ENCODE measurements around the gene BPIFB1. TPM values are rescaled to one million over a fixed set of nuclear protein-coding genes. Genes with fewer than 3 reads are reported as not detected.

The BPIFB1 gene
- total RNA-seq, 3 donors from 2014 or later: 0.66 to 1.0 TPM; not detected in 1

DNA sequence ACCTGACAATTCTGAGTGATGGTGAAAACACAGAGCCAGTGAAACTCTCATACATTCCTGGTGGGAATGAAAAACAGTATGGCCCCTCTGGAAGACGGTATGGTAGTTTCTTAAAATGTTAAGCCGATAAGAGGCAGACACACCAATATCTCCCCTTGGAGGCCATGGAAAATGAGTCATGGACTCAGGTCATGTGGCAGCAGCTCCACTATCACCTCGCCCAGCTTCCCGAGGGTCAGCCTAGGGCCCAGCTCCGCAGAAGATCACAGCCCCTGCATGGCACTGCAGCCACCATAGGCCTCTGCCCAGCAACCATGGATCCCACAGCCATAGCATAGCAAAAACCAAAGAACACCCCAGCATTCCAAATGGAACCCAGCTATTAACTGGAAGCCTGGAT lies 25.8 kb upstream of the BPIFB1 start:
- no peak overlapping the region for H3K27ac ChIP-seq
- no peaks in the 10 kb centered on the region for H3K36me3 ChIP-seq
- H3K27me3 ChIP-seq: no peaks in the 10 kb centered on the region
- TF ChIP-seq POLR2A (IDR thresholded peaks at IDR 0.05): no peak
- no peak for TF ChIP-seq POLR2AphosphoS5 (IDR thresholded peaks at IDR 0.05)
- no peak for TF ChIP-seq CTCF (IDR thresholded peaks at IDR 0.05)
- no peak overlapping the region for H3K4me3 ChIP-seq
- no peak for DNase-seq (ENCODE audit: low spot score in 2 of 2)
- intact Hi-C loops (cut with DNase I; ENCODE audit: low total_unique reads): no loop called here
- no peaks in the 10 kb centered on the region for H3K4me1 ChIP-seq
- H3K9me3 ChIP-seq: peaks cover 0 to 9% of the 10 kb centered on the region in 2 donors

GRCh38 chr20:33259371-33259770 lies 23.6 kb upstream of the BPIFB1 start:
- H3K4me1 ChIP-seq: no peaks in the 10 kb centered on the region
- TF ChIP-seq POLR2A (IDR thresholded peaks at IDR 0.05) (no peak), POLR2AphosphoS5 (IDR thresholded peaks at IDR 0.05) (no peak), CTCF (IDR thresholded peaks at IDR 0.05) (no peak)
- no peak for DNase-seq (ENCODE audit: low spot score in 2 of 2)
- intact Hi-C loops (cut with DNase I; ENCODE audit: low total_unique reads): no loop called here
- no peak overlapping the region for H3K4me3 ChIP-seq
- H3K36me3 ChIP-seq: no peaks in the 10 kb centered on the region
- peaks cover 0 to 9% of the 10 kb centered on the region in 2 donors for H3K9me3 ChIP-seq
- peaks cover 0 to 3% of the 10 kb centered on the region in 2 donors for H3K27me3 ChIP-seq
- no peak overlapping the region for H3K27ac ChIP-seq

DNA sequence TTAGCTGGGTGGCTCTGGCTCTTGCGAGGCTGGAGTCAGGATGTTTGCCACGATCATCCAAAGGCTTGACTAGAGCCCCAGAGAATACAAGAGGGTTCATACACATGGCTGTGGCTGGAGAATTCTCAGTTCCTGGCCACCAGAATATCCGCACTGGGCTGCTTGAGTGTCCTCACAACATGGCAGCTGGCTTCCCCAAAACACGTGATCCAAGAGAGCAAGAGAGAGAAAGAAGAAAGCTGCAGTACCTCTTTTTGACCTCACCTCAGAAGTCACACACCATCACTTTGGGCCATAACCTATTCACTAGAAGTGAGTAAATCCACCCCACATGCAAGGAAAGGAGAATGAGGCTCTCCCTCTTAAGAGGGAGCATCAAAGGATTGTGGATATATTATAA lies 21.5 kb upstream of the BPIFB1 start:
- Histone ChIP-seq H3K36me3 (no peaks in the 10 kb centered on the region), H3K27me3 (peaks cover 0 to 9% of the 10 kb centered on the region in 2 donors), H3K4me1 (no peaks in the 10 kb centered on the region), H3K27ac (no peak overlapping the region), H3K4me3 (no peak overlapping the region), H3K9me3 (peaks cover 0 to 4% of the 10 kb centered on the region in 2 donors)
- no peak for DNase-seq (ENCODE audit: low spot score in 2 of 2)
- intact Hi-C loops (cut with DNase I; ENCODE audit: low total_unique reads): no loop called here
- no peak for TF ChIP-seq POLR2AphosphoS5 (IDR thresholded peaks at IDR 0.05)
- no peak for TF ChIP-seq CTCF (IDR thresholded peaks at IDR 0.05)
- TF ChIP-seq POLR2A (IDR thresholded peaks at IDR 0.05): no peak

DNA sequence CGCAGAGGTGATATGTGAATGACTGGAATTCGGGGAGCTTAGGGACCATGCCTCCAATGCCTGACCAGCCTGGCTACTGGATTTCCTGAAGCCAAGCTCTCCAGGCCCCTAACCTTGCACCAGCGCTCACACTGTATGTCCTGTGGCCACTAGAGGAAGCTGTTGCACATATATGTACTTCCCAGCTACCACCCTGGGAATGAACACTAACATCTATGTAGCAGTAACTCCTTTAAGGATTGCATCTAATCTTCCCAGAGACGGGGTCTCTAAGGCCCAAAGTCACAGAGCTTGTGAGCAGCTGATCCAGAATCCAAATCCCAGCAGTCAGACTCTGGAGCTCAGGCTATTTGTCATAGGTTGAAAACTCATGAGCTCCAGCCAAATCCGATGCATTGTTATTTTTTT lies 20.4 kb upstream of the BPIFB1 start:
- peaks cover 0 to 20% of the 10 kb centered on the region in 2 donors for H3K27me3 ChIP-seq
- peaks cover 0 to 4% of the 10 kb centered on the region in 2 donors for H3K9me3 ChIP-seq
- TF ChIP-seq CTCF (IDR thresholded peaks at IDR 0.05) (peak in 1 of 3 donors; percentile 50), POLR2A (IDR thresholded peaks at IDR 0.05) (no peak), POLR2AphosphoS5 (IDR thresholded peaks at IDR 0.05) (no peak)
- H3K4me3 ChIP-seq: no peak overlapping the region
- no peak for DNase-seq (ENCODE audit: low spot score in 2 of 2)
- intact Hi-C loops (cut with DNase I; ENCODE audit: low total_unique reads): no loop called here
- H3K4me1 ChIP-seq: no peaks in the 10 kb centered on the region
- H3K36me3 ChIP-seq: no peaks in the 10 kb centered on the region
- no peak overlapping the region for H3K27ac ChIP-seq

DNA sequence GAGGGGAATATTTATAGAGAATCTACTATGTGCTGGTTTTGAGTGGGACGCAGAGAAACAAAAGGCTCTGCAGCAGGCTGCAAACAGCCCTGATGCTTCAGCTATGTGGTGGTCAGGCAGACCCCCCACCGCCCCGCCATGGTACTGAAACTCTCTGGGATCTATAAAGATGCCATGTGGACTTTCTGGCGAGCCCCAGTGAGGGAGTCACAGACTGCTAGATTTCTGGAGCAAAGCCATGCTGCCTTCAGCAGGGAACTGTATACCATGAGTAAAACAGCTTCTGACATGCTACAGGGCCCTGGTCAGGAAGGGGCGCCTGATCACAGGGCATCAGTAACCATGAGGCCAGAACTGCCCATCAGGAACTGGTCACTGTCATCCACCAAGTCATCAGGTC lies 19.2 kb upstream of the BPIFB1 start:
- no peak overlapping the region for H3K4me3 ChIP-seq
- intact Hi-C loops (cut with DNase I; ENCODE audit: low total_unique reads): no loop called here
- TF ChIP-seq POLR2A (IDR thresholded peaks at IDR 0.05): no peak
- no peak for TF ChIP-seq POLR2AphosphoS5 (IDR thresholded peaks at IDR 0.05)
- TF ChIP-seq CTCF (IDR thresholded peaks at IDR 0.05): no peak
- H3K27me3 ChIP-seq: peaks cover 0 to 27% of the 10 kb centered on the region in 2 donors
- no peak overlapping the region for H3K27ac ChIP-seq
- peaks cover 0 to 4% of the 10 kb centered on the region in 2 donors for H3K9me3 ChIP-seq
- H3K36me3 ChIP-seq: no peaks in the 10 kb centered on the region
- DNase-seq (ENCODE audit: low spot score in 2 of 2): no peak
- no peaks in the 10 kb centered on the region for H3K4me1 ChIP-seq

Data from breast epithelium (tissue), 4 donors.